ENCODE results near the gene FBN1. TPM values are rescaled to one million over a fixed set of nuclear protein-coding genes. Genes with fewer than 3 reads are reported as not detected.

The FBN1 gene
- total RNA-seq, 4 donors from 2014 or later, result 3.9 to 87.0 (median 23.4) TPM

GRCh38 chr15:48516121-48516520, 129.4 kb downstream of the FBN1 start:
- no peaks in the 10 kb centered on the region for H3K27me3 ChIP-seq
- intact Hi-C loops (cut with DNase I), result no loop called here
- no peaks in the 10 kb centered on the region for H3K4me1 ChIP-seq
- H3K9me3 ChIP-seq, result no peaks in the 10 kb centered on the region
- H3K36me3 ChIP-seq, result peaks cover 0 to 22% (median 0%) of the 10 kb centered on the region in 3 donors
- H3K27ac ChIP-seq, result no peak overlapping the region
- no peak overlapping the region for H3K4me3 ChIP-seq
- DNase-seq, result no peak
- TF ChIP-seq CTCF (IDR thresholded peaks at IDR 0.05), result no peak
- TF ChIP-seq POLR2A (IDR thresholded peaks at IDR 0.05), result no peak
- WGBS, 2 donors, result 81 to 86% methylated on average over 3 of the region's 3 CpGs

DNA sequence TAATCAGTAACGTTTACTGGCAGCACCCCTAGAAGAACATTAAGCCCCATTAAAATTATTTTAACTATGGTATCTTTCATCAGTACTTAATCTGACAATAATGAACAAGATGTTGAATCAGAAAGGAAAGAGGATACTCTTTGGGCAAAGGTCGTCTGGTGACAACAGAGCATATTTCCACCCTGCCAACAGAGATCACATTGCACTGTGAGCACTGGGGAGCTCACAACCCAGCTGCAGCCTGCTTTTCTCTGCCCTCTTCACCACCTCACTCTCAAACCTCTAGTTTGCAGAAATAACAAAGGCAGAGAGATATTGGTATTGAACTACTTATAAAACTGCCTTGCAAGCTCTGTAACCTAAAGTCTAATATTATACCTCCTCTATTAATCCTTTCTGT, 130.0 kb downstream of the FBN1 start:
- no peaks in the 10 kb centered on the region for H3K4me1 ChIP-seq
- no peak overlapping the region for H3K27ac ChIP-seq
- H3K36me3 ChIP-seq, result peaks cover 0 to 22% (median 0%) of the 10 kb centered on the region in 3 donors
- WGBS, 2 donors, result 79 to 86% methylated on average over 2 of the region's 2 CpGs
- H3K9me3 ChIP-seq, result no peaks in the 10 kb centered on the region
- H3K27me3 ChIP-seq, result no peaks in the 10 kb centered on the region
- intact Hi-C loops (cut with DNase I), result no loop called here
- TF ChIP-seq CTCF (IDR thresholded peaks at IDR 0.05) (no peak), POLR2A (IDR thresholded peaks at IDR 0.05) (no peak)
- DNase-seq, result no peak
- no peak overlapping the region for H3K4me3 ChIP-seq

GRCh38 chr15:48514103-48514816, 131.2 kb downstream of the FBN1 start:
- intact Hi-C loops (cut with DNase I), result no loop called here
- no peaks in the 10 kb centered on the region for H3K4me1 ChIP-seq
- no peaks in the 10 kb centered on the region for H3K27me3 ChIP-seq
- 91 to 93% methylated on average over 2 of the region's 2 CpGs for WGBS, 2 donors
- TF ChIP-seq CTCF (IDR thresholded peaks at IDR 0.05) (no peak), POLR2A (IDR thresholded peaks at IDR 0.05) (no peak)
- H3K36me3 ChIP-seq, result peaks cover 0 to 22% (median 0%) of the 10 kb centered on the region in 3 donors
- H3K9me3 ChIP-seq, result no peaks in the 10 kb centered on the region
- DNase-seq, result no peak
- H3K4me3 ChIP-seq, result no peak overlapping the region
- H3K27ac ChIP-seq, result no peak overlapping the region

DNA sequence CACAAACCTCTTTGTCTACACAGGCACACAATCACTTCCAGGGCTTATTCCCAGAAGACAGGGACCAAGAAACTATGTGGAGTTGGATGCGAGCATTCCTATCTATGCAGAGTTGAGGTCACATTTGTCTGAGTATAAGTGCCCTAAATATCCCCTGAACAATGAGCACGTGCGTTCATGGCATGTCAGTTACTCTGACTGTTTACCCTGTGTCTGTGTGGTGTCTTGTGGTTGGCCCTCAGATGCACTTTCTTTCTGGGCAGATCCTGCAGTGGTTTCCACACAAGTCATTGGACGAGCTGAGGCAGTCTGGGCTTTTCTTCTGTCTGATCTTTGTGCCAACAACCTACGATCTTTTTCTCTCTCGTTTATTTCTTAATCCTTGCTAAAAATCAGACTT, 134.5 kb downstream of the FBN1 start:
- H3K9me3 ChIP-seq, result no peaks in the 10 kb centered on the region
- no peak for DNase-seq
- no peak overlapping the region for H3K27ac ChIP-seq
- H3K36me3 ChIP-seq, result peaks cover 0 to 22% (median 0%) of the 10 kb centered on the region in 3 donors
- intact Hi-C loops (cut with DNase I), result no loop called here
- no peaks in the 10 kb centered on the region for H3K4me1 ChIP-seq
- 65 to 66% methylated on average over 6 of the region's 6 CpGs for WGBS, 2 donors
- no peaks in the 10 kb centered on the region for H3K27me3 ChIP-seq
- no peak overlapping the region for H3K4me3 ChIP-seq
- TF ChIP-seq POLR2A (IDR thresholded peaks at IDR 0.05) (no peak), CTCF (IDR thresholded peaks at IDR 0.05) (no peak)

DNA sequence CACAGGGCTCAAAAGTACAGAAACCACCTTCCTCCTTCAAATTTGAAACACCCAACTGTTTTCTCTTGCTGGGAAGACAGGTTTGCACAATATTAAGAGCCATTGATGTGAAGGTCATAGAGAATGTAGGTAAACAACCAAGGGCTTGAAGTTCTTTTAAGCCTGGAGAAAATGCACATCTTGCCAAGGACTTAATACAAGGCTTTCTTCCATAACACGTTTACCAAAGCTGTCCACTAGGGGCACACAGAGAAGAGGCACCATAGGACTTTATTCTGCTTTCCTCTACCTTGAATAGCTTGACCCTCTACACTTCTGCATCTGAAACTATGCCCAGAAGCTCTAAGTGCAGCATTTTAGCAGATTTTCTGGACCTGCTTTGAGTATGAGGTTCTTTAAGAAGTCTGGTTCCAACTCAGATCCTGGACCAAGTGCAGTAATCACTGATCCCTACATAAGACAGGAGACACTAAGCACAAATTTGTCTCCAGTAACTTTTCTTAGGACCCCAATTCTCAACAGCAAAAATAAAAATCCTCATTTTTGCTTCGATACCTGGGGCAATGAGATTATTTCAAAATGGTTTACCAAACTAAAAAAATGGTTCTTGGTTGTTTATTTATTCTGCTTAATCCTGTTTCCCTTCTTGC, 138.0 kb downstream of the FBN1 start:
- peaks cover 0 to 21% (median 0%) of the 10 kb centered on the region in 3 donors for H3K36me3 ChIP-seq
- H3K4me1 ChIP-seq, result no peaks in the 10 kb centered on the region
- H3K9me3 ChIP-seq, result no peaks in the 10 kb centered on the region
- H3K27me3 ChIP-seq, result no peaks in the 10 kb centered on the region
- intact Hi-C loops (cut with DNase I), result no loop called here
- no peak for DNase-seq
- H3K4me3 ChIP-seq, result no peak overlapping the region
- TF ChIP-seq POLR2A (IDR thresholded peaks at IDR 0.05) (no peak), CTCF (IDR thresholded peaks at IDR 0.05) (peak; percentile 36 to 61 (median 46))
- 10 to 41% methylated on average over 2 of the region's 2 CpGs for WGBS, 2 donors
- no peak overlapping the region for H3K27ac ChIP-seq

Data from esophagus squamous epithelium (tissue), 5 donors.